Stimulated activated CD4-positive, alpha-beta T cell treated with anti-CD3 and anti-CD28 coated beads, Interleukin-1b, Interleukin-23, amount 100 ng/mL, for 4 hours (primary cell): ENCODE data around the gene SWSAP1.
A peak's percentile ranks its signal among the peaks of the same experiment; 100 is the strongest.
"Not testable (repeated sequence)": the region's sequence is repeated elsewhere in the genome, so short reads cannot be mapped to it uniquely, and the experiment has no call there.

Experiments
- DNase-seq, 2 donors: peaks; one replicate each; pipeline ENCODE4 v3.0.0-alpha.2; 2020; ENCODE audit warnings: low read depth in 2 of 2

Gene SWSAP1

GRCh38 chr19:11374433-11375142 lies at the start of gene SWSAP1:
TSS of gene SWSAP1 (plus strand) at chr19:11374666. CDS start at chr19:11374681, 15 bp downstream.
- peak; percentile 91 to 92 for DNase-seq

DNA sequence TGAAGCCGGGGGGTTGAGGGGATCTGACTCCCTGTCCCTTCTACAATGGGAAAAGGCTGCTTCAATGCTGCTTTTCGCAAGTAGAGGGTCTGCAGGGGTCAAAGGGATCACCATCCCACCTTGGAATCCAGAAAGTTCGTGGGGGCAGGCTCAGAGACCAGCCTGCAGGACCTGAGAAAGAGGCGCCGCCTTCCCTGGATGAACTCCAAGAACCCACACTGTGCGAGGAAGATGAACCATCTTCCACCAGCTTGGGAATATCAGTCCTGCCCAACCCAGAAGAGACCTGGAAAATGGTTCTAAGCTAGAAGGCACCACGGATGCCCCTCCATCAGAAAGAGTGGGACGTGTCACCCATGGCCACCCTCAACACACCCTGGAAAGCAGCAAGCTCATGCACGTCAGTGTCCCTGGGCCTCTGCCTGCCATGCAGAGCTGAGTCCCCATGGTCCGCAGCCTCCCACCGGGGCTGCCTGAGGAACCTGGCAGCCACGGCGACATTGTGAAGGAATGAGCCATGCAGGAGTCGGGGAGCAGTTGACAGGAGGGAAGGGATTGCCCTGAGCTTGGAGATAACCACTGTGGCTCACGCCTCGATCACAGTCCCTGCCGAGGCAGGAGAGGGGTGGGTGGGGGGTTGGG lies 49.6 kb upstream of the SWSAP1 start:
- DNase-seq, result no peak

DNA sequence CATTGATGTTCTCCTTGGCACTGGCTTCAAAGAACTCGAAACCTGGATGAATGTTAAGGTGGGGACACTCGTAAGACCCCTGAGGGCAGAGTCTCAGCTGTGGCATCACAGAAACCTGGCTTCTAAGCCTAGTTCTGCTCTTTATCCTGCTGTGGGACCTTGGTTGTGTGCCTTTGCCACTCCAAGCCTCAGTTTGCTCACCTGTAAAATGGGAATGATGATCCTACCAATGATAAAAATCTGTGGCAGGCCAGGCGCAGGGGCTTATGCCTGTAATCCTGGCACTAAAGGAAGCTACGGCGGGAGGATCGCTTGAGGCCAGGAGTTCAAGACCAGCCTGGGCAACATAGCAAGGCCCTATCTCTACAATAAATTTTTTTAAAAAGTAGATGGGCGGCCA lies 48.9 kb upstream of the SWSAP1 start:
- no peak for DNase-seq

DNA sequence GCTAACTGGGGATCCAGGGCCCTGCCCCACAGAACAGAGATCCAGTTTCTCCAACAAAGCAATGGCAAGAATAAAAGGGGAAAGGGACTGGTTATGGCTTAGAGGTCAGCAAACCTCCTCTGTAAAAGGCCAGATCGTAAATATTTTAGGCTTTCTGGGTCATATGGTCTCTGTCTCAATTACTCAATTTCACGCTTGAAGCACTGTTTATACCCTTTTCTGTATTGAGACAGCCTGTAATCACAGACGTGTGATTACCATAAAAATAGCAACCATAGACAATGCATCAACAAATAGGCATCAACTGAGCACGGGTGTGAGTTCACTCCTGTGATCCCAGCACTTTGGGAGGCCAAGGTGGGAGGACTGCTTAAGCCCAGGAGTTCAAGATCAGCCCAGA lies 44.3 kb upstream of the SWSAP1 start:
- no peak for DNase-seq

GRCh38 chr19:11331502-11331901 lies 43.0 kb upstream of the SWSAP1 start:
- DNase-seq, result no peak

- DNase-seq, result no peak
These were observed 41.6 kb upstream of the SWSAP1 start for GRCh38 chr19:11332822-11333221.

- DNase-seq, result not testable (repeated sequence)
These were observed 40.6 kb upstream of the SWSAP1 start for GRCh38 chr19:11333838-11334237.

- no peak for DNase-seq
These were observed 38.9 kb upstream of the SWSAP1 start for GRCh38 chr19:11335449-11336146.

DNA sequence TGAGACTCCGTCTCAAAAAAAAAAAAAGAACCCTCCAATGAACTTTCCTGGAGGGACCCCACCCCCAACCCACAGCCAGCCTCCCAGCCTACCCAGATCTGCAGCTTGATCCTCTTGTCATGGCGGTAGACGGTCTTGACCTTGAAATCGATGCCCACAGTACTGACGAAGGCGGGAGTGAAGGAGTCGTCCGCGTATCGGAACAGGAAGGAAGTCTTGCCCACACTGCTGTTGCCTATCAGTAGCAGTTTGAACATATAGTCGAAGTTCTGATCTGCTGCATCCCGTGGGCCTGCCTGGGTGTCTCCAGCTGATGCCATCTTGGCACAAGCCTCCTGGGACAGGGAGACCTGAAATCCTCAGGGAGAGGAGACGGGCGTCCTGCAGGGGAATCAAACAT lies 37.4 kb upstream of the SWSAP1 start:
- no peak for DNase-seq

- no peak for DNase-seq
These were observed 36.3 kb upstream of the SWSAP1 start for GRCh38 chr19:11338121-11338520.

DNA sequence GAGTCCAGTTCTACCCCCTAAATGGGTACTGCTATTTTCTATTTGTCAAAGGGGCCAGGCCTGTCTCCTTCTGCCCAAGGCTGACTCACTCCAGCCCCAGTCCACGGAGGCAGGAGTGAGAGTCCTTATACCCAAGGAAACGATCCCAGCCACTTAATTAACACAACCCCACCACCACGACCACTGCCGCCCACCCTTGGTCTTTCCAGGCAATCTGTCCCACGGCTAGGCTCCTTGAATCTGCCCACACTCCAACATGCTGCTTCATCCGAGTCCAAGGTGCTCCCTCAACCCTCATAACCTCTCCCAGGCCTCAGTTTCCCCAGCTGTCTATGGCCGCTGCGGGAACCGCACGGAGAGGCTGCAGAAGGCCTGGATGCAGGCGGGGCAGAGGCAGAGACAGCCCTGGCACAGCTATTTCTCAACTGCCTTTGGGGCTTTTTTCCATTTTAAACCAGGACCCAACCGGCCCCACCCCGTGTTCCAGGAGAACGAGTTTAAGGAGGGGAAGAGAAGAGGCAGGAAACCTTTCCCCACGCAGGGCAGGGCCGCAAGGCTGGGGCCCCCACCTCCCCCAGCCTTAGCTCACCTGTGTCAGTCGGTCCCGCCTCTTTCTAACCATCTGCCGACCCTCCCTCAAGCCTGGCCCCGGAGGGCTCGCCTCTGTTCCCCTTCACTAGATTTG lies 35.8 kb upstream of the SWSAP1 start:
- no peak for DNase-seq

DNA sequence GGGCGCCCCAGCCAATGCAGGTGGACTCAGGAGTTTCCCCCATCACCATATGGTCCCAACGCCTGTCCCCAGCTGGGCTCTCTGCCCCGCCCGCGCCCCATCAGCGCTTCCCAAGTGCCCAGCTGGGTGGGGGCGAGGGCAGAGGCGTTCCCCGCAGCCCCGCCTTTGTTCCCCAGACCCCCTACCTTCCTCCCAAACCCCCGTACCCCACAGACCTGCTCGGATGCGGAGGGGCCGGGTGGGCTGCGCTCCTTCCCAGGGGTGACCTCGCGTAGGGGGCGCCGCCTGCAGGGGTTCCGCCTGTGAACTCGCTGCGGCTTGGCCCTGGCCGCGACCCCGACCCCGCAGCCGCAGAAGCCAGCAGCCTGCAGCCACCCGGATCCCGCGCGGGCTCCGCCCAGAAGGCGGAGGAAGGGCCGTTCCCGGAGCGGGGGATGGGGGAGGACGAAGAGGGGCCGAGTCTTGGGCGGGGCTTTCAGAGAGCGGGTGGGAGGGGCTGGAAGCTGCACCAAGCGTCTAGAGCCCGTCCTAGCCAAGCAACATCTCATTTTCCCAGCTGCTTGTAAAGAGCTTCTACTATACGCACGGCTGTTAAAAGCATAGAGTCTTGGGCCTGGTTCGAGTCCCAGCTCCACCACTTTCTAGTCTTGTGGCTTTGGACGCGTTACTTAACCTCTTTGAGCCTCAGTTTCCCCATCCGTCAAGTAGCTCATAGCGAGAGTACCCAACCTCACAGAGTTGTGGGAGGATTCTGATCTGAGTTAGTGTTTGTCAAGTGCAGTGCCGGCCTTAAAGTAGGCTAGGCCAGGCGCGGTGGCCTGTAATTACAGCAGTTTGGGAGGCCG lies 35.0 kb upstream of the SWSAP1 start, which contains the start of gene RAB3D:
TSS of gene RAB3D (minus strand) at position 404 of the 845 bp plus-strand sequence. CDS start 2,258 bp downstream, outside the sequence.
- DNase-seq, result peak; percentile 68 to 81

DNA sequence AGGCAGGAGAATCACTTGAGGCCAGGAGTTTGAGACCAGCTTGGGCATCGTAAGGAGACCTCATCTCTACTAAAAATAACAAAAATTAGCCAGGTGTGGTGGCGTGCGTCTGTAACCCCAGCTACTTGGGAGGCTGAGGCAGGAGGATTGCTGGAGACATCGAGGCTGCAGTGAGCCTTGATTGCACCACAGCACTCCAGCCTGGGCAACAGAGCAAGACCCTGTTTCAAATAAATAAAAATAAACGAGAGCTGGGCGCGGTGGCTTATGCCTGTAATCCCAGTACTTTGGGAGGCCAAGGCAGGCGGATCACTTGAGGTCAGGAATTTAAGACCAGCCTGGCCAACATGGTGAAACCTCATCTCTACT lies 34.4 kb upstream of the SWSAP1 start:
- not testable (repeated sequence) for DNase-seq

- DNase-seq, result no peak
These were observed 32.0 kb upstream of the SWSAP1 start for GRCh38 chr19:11342429-11342828.

DNA sequence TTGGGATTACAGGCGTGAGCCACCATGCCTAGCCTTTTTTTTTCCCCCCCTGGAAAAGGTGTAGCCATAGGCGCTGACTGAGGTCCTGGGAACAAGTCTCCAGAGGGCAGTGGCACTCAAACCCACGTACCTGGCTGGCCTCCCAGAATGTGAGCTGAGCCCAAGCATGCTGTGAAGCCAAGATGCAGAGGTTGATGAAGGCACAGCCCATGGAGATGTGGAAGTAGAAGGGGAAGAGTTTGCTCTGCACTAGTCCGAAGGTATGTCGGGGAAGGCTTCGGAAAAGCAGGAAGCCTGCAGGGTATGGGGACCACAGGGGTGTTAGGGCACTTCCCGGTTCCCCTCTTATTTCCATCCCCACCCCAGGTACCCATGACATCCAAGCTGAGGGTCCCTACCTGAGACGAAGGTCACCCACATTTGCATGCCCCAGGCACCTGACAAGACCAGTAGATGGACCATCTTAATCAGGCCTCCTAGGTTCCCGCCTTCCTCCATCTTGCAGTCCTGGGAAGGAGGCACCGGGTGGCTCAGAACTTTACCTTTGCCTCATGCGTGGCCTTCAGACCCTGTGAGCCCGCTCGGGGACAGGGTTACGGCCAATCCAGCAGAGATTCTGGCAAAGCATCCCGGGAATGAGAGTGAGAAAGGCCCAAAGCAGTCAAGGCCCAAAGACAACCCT lies 29.2 kb upstream of the SWSAP1 start:
- no peak for DNase-seq

GRCh38 chr19:11346104-11346940 lies 28.1 kb upstream of the SWSAP1 start, which contains the start of the genes CCDC159 and TMEM205:
TSS of gene CCDC159 (plus strand) at chr19:11346519. CDS start at chr19:11346607, 88 bp downstream.
TSS of gene TMEM205 (minus strand) at chr19:11346268. CDS start at chr19:11345619, 649 bp downstream.
- peak; percentile 94 to 97 for DNase-seq

DNA sequence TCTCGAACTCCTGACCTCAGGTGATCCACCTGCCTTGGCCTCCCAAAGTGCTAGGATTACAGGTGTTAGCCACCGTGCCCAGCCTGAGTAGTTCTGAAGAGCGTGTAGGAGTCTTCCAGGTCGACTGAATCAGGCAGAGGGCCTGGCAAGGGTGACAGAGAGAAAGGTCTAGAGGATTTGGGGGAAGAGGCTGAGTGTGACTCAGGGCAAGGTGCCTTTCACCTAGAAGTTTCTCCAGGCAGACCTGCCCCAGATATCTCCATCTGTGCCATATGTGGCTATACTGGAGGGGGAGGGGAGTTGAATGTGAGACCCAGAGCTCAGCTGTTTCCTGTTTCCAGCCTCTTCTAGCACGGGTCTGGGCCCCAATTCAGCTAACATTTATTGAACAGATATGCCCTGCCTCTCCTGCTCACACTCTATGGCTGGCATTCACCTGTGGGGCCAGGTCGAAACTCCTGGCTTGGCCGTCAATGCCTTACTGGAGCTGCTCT lies 26.9 kb upstream of the SWSAP1 start:
- DNase-seq, result no peak

DNA sequence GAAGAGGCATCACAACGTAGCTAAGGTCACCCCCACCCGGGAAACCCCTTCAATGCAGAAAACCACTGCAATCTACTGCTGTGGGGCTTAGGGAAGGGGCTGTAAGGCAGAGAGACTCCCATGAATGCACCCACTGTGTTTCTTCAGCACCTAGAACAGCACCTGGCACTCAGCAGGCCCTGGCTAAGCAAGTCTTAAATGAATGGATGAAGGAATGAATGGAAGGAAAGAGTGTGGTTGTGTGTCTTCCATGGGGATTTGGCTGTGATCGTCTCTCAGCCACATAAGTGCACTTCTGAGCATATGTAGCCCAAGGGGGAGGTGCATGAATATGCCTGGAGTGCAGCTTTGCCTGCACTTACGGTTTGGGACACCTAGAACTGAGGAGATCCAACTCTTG lies 25.3 kb upstream of the SWSAP1 start:
- no peak for DNase-seq

- DNase-seq, result not testable (repeated sequence)
These were observed 20.4 kb upstream of the SWSAP1 start for GRCh38 chr19:11354102-11354501.
